Measurements from ENCODE around the gene CDK1.

The CDK1 gene

GRCh38 chr10:60778971-60779796 lies 906 bp downstream of the CDK1 start:
- DNase-seq (ENCODE audit: low read depth): no peak

- DNase-seq (ENCODE audit: low read depth): no peak
Observed at GRCh38 chr10:60781661-60782060, 3.4 kb downstream of the CDK1 start.

GRCh38 chr10:60784641-60785040 lies 6.4 kb downstream of the CDK1 start:
- no peak for DNase-seq (ENCODE audit: low read depth)

GRCh38 chr10:60788544-60788943 lies 10.3 kb downstream of the CDK1 start:
- no peak for DNase-seq (ENCODE audit: low read depth)

GRCh38 chr10:60789340-60789739 lies 11.1 kb downstream of the CDK1 start:
- no peak for DNase-seq (ENCODE audit: low read depth)

GRCh38 chr10:60794953-60795352 lies 16.7 kb downstream of the CDK1 start:
- DNase-seq (ENCODE audit: low read depth): no peak

- DNase-seq (ENCODE audit: low read depth): no peak
Observed at GRCh38 chr10:60795465-60796202, 17.4 kb downstream of the CDK1 start.

GRCh38 chr10:60796481-60796880 lies 18.2 kb downstream of the CDK1 start:
- DNase-seq (ENCODE audit: low read depth): no peak

GRCh38 chr10:60797200-60797599 lies 18.9 kb downstream of the CDK1 start:
- no peak for DNase-seq (ENCODE audit: low read depth)

GRCh38 chr10:60798031-60798430 lies 19.8 kb downstream of the CDK1 start:
- DNase-seq (ENCODE audit: low read depth): no peak

GRCh38 chr10:60798870-60799269 lies 20.6 kb downstream of the CDK1 start:
- no peak for DNase-seq (ENCODE audit: low read depth)

GRCh38 chr10:60799971-60800650 lies 21.8 kb downstream of the CDK1 start:
- DNase-seq (ENCODE audit: low read depth): no peak

- no peak for DNase-seq (ENCODE audit: low read depth)
Observed at GRCh38 chr10:60800918-60801317, 22.6 kb downstream of the CDK1 start.

- DNase-seq (ENCODE audit: low read depth): no peak
Observed at GRCh38 chr10:60801522-60801921, 23.2 kb downstream of the CDK1 start.

- DNase-seq (ENCODE audit: low read depth): no peak
Observed at GRCh38 chr10:60803433-60803832, 25.2 kb downstream of the CDK1 start.

GRCh38 chr10:60803865-60804264 lies 25.6 kb downstream of the CDK1 start:
- no peak for DNase-seq (ENCODE audit: low read depth)

GRCh38 chr10:60806921-60807320 lies 28.6 kb downstream of the CDK1 start:
- no peak for DNase-seq (ENCODE audit: low read depth)

- no peak for DNase-seq (ENCODE audit: low read depth)
Observed at GRCh38 chr10:60807499-60807898, 29.2 kb downstream of the CDK1 start.

- DNase-seq (ENCODE audit: low read depth): no peak
Observed at GRCh38 chr10:60808036-60808435, 29.8 kb downstream of the CDK1 start.

- DNase-seq (ENCODE audit: low read depth): no peak
Observed at GRCh38 chr10:60809157-60809556, 30.9 kb downstream of the CDK1 start.

- DNase-seq (ENCODE audit: low read depth): no peak
Observed at GRCh38 chr10:60810437-60811182, 32.3 kb downstream of the CDK1 start.

All from activated gamma-delta T cell treated with anti-CD3 and anti-CD28 coated beads, Interleukin-2, amount 50 U/mL, for 16 hours (primary cell).